ENCODE results near the gene RACK1.

RACK1 gene

GRCh38 chr5:181259974-181260719 lies 16.4 kb upstream of the RACK1 start:
- DNase-seq = no peak

GRCh38 chr5:181259283-181259682 lies 15.6 kb upstream of the RACK1 start:
- no peak for DNase-seq

DNA sequence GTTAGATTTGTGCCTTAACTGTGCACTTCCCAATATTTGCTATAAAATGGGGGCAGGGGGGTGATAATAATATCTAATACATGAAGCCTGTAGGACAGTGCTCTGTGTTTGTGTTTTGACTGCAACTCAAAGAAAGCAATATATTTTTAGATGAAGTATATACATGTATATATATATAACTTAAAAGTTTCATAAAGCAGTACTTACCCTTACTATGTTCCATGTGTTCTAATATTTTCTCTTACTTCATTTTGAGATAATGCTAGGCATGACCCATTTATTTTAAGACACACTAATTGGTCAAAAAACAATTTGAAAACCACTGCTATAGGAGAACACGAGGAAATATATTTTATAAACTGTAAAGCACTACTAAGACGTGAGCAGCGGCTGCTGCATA lies 14.9 kb upstream of the RACK1 start:
- DNase-seq = no peak

- DNase-seq = no peak
Measured at GRCh38 chr5:181255836-181256578, 12.3 kb upstream of the RACK1 start.

GRCh38 chr5:181255276-181255675 lies 11.6 kb upstream of the RACK1 start:
- no peak for DNase-seq

GRCh38 chr5:181248277-181248676 lies 4.6 kb upstream of the RACK1 start:
- DNase-seq = no peak

- DNase-seq = no peak
Measured at GRCh38 chr5:181246276-181247049, 2.8 kb upstream of the RACK1 start.

DNA sequence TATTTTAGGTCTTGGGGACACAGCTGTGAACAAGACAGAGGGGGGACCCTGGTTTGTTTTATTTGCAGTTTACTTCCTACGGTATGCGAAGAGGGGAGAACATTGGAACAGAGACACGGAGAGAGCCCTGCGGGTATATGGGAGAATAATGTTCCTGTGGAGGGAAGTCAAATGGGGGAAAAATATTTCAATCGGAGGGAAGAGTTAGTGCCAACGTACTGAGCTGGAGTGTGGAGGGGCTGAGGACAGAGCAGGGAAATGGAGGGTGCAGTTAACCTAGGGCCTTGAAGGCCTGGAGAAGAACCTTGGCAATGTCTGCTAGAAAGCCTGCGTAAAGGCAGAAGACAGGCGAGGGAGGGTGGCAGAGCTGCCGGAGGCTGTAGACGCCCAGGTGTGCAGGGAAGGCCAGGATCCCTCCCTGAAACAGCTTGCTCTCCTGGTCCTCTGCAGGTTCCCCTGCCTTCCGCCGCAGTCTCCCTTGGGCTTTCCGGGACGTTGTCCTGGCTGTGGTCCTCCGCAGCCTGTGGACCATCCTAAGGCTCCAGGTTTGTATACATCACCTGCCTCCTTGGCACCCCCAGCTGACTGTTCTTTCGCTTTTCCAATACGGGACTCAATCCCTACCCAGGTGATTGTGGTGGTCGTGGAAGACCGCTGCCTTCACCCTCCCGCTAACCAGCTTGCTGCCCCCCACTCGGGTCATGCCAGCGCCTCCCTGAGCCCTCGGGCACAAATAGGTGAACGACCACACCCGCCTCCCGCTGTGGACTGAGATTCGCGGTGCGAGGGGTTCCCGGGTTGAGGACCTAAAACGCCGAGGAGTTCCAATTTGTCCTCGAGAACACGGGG lies 1.9 kb upstream of the RACK1 start:
- no peak for DNase-seq

- DNase-seq = no peak
Measured at GRCh38 chr5:181243018-181243563, 615 bp downstream of the RACK1 start.

GRCh38 chr5:181242031-181242451 lies 1.7 kb downstream of the RACK1 start:
- no peak for DNase-seq

GRCh38 chr5:181241393-181241975 lies 2.2 kb downstream of the RACK1 start:
- no peak for DNase-seq

DNA sequence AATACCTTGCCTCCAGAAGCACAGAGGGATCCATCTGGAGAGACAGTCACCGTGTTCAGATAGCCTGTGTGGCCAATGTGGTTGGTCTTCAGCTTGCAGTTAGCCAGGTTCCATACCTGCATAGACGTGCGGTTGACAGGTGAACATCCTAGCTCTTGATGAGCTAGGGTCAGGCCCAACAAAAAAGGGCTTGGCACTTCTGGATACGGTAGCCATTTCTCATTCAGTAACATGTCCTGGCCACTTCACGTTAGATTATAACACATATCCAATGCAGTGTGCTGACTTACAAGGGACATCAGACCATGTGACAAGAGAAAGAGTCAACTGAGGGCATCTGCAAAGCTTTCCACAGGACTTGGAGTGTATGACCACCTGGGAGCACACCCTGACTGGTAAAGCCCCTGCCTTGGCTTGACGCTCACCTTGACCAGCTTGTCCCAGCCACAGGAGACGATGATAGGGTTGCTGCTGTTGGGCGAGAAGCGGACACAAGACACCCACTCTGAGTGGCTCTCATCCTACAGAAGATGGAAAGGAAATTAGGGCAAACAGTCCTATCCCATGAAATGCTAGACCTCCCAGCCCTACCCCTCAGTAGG lies 4.5 kb downstream of the RACK1 start:
- DNase-seq = no peak

DNA sequence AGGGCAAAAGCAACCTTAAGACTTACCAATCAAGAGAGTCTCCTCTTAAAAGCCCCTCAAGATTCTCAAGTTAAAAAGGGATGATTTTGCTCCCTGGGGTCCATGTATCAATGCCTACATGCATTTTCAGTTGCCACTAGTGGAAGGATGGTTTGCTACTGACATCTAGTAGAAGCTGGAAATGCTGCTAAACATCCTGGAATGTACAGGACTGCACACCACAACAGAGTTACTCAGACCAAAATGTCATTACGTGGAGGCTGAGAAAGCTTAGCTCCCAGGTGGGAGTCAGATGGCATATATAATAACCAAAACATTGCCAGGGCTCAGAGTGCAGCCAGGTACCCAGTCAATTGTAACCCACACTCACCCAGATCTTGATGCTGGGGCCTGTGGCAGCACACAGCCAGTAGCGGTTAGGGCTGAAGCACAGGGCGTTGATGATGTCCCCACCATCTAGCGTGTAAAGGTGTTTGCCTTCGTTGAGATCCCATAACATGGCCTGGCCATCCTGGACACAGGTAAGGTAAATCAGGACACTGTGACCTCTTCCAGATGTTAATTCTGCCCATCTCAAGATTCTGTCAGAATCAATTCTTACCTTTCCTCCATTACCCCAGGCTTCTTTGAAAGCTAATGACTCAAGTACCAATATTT lies 5.8 kb downstream of the RACK1 start:
- DNase-seq = no peak

DNA sequence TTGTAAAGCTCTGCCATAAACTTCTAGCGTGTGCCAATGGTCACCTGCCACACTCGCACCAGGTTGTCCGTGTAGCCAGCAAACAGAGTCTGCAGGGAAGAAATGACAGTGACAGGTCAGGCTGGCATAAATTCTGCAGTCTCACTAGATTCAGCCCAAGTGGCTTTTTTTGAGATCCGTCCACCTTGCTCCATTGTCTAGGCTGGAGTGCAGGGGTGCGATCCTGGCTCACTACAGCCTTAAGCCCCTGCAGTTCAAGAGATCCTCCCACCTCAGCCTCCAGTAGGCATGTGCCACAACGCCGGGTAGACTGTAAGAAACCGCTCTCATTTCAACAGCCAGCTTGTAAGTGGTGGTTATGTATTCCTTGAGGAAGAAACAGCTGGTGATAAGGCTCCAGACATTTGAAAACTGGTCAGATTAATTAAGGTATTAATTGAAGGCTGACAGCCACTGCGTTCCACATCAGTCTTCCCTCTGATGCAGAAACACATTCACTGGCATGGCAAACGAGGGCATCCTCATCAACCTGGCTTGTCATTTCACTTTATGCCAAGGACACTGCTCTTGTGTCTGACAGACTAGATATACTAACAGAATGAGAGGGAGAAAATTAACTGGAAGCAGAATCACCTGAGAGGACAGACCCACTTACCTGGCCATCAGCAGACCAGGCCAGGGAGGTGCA lies 6.6 kb downstream of the RACK1 start:
- no peak for DNase-seq

GRCh38 chr5:181236471-181236870 lies 7.2 kb downstream of the RACK1 start:
- no peak for DNase-seq

GRCh38 chr5:181235689-181236366 lies 7.9 kb downstream of the RACK1 start:
- no peak for DNase-seq

DNA sequence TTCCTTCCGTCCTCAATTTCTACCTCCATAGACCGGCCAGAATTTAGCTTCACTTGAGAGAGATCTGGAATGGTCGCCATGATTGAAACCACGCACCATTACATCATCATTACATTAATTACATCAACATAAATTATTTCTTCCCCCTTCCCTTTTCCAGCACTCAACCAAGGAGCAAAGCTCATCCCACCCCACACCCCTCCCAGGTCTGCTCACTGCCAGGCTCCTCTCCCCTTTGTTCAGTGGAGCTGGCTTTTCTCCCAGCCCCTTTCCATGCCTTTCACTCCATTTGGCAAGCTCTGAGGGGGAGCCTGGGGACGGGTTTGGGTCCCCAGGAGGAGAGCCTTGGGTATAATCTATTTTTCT lies 8.4 kb downstream of the RACK1 start:
- DNase-seq = no peak
